Astrocyte of the cerebellum (primary cell): ENCODE measurements around the gene ASS1.

Source experiments
- DNase-seq: peaks from one replicate; pipeline ENCODE4 v3.0.0-alpha.2; 2011; ENCODE audit warnings: low read depth
- H3K4me3 ChIP-seq: 2 replicates; pipeline ENCODE4 v1.5.1; 2011; ENCODE audit warnings: mild to moderate bottlenecking, low read depth, low read length, moderate library complexity
- in situ Hi-C: cut with HindIII; loops from 2 replicates; pipeline ENCODE4 v1.10.0; 2017; ENCODE audit warnings: low sequenced_read_pairs
- TF ChIP-seq, protein P1 (sequence below): IDR thresholded peaks from 2 replicates; pipeline ENCODE4 v1.5.1; 2012; ENCODE audit warnings: low read length, low read depth, moderate library complexity, mild to moderate bottlenecking; ENCODE audit errors: missing control alignments

ASS1 gene

DNA sequence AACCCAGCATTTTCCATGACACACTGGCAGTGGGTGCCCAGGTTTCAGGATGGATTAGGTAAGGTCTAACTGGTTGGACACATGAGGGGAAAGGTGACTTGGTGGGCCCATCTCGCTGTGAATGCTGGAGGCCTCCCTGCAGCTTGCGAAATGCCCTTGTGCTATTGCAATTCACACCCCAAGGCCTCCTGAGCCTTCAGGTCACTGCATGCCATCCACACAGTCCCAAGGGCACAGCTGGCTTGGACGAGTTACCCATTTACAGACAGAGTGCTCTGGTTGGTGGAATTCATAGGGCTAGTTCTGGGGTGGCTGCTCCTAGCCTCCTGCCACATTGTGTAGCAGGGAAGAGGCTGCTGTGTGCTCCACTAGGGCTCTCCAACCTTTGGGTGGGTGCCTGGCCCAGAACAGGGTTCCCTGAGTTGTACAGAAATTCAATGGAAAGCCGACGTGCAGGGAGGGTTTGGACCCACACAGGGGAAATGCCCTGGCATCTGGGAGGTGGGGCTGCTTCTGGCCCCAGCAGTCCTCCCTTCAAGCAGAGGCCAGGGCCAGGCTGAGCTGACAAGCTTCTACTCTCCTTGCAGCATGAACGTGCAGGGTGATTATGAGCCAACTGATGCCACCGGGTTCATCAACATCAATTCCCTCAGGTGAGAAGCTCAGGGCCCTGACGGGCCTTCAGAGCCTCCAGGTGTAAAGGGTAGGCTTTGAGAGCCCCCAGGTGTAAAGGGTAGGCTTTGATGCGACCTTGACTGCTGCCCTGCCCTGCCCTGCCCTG lies 54.3 kb downstream of the ASS1 start:
- TF ChIP-seq, protein P1, sequence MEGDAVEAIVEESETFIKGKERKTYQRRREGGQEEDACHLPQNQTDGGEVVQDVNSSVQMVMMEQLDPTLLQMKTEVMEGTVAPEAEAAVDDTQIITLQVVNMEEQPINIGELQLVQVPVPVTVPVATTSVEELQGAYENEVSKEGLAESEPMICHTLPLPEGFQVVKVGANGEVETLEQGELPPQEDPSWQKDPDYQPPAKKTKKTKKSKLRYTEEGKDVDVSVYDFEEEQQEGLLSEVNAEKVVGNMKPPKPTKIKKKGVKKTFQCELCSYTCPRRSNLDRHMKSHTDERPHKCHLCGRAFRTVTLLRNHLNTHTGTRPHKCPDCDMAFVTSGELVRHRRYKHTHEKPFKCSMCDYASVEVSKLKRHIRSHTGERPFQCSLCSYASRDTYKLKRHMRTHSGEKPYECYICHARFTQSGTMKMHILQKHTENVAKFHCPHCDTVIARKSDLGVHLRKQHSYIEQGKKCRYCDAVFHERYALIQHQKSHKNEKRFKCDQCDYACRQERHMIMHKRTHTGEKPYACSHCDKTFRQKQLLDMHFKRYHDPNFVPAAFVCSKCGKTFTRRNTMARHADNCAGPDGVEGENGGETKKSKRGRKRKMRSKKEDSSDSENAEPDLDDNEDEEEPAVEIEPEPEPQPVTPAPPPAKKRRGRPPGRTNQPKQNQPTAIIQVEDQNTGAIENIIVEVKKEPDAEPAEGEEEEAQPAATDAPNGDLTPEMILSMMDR = no peak
- in situ Hi-C loops = no loop called here
- no peak overlapping the region for H3K4me3 ChIP-seq
- no peak for DNase-seq

- in situ Hi-C loops = no loop called here
- no peak for DNase-seq
- TF ChIP-seq, protein P1 = no peak
- H3K4me3 ChIP-seq = no peak overlapping the region
These were observed 55.1 kb downstream of the ASS1 start for GRCh38 chr9:130499804-130500263.

- H3K4me3 ChIP-seq = no peak overlapping the region
- in situ Hi-C loops = no loop called here
- no peak for DNase-seq
- TF ChIP-seq, protein P1 = no peak
These were observed 55.8 kb downstream of the ASS1 start for GRCh38 chr9:130500340-130501180.

GRCh38 chr9:130501639-130502038 lies 56.9 kb downstream of the ASS1 start:
- in situ Hi-C loops = no loop called here
- no peak for DNase-seq
- TF ChIP-seq, protein P1 = no peak
- no peak overlapping the region for H3K4me3 ChIP-seq

DNA sequence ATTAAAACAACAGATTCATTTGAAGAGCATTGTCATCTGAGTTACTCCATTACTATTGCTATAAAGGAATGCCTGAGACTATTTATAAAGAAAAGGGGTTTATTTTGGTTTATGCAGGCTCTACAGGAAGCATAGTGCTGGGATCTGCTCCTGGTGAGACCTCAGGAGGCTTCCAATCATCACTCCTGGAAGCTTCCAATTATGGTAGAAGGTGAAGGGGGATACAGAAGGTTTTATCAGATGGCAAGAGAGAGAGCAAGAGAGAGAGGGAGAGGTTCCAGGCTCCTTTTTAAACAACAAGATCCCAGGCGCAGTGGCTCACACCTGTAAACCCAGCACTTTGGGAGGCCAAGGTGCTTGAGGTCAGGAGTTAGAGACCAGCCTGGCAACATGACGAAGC lies 63.5 kb downstream of the ASS1 start:
- in situ Hi-C loops = no loop called here
- TF ChIP-seq, protein P1 = no peak
- DNase-seq = no peak
- H3K4me3 ChIP-seq = no peak overlapping the region

DNA sequence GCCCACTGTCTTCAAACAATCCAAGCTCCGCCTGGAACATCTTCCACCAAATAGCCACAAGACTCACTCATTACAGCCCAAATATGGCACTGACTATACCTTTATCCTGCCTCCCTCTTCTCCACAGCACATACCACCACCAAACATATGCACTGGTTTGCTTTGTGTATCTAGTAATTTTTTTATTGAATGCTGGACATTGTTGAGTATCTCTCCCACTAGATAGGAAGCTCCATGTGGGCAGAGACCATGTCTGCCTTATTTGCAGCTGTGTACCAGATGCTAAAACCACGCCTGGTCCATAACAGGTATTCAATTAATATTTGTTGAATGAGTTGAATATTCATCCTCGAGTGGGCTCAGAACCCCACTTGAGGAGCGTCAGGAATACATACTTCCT lies 67.4 kb downstream of the ASS1 start:
- in situ Hi-C loops = no loop called here
- TF ChIP-seq, protein P1 = no peak
- H3K4me3 ChIP-seq = no peak overlapping the region
- DNase-seq = no peak
